Activated T-helper 2 cell treated with anti-CD3 and anti-CD28 coated beads, Interferon-gamma antibody, Interleukin-2, Interleukin-4, amounts not matched to agents 10 μg/mL and 5 μg/mL and 100 μg/mL, durations not matched to agents 14 hours and 24 hours and 36 hours (primary cell): ENCODE data around the gene TAMM41. TPM values are rescaled to one million over a fixed set of nuclear protein-coding genes. Genes with fewer than 3 reads are reported as not detected.

Experiments used
- DNase-seq: peaks from one replicate; pipeline ENCODE4 v3.0.0; 2021; ENCODE audit warnings: low spot score
- H3K27ac Mint-ChIP-seq: one replicate; pipeline ENCODE4 v1.8.0; 2021; ENCODE audit warnings: mixed read lengths
- H3K27me3 Mint-ChIP-seq: one replicate; pipeline ENCODE4 v1.8.0; 2021; ENCODE audit warnings: low read depth, mixed read lengths
- H3K36me3 Mint-ChIP-seq: one replicate; pipeline ENCODE4 v1.8.0; 2021; ENCODE audit warnings: low read depth, mixed read lengths
- H3K4me1 Mint-ChIP-seq: one replicate; pipeline ENCODE4 v1.8.0; 2021; ENCODE audit warnings: low read depth, mixed read lengths
- H3K4me3 Mint-ChIP-seq: one replicate; pipeline ENCODE4 v1.8.0; 2021; ENCODE audit warnings: low read depth, mild to moderate bottlenecking, moderate library complexity, mixed read lengths
- H3K9me3 Mint-ChIP-seq: one replicate; pipeline ENCODE4 v1.8.0; 2021; ENCODE audit warnings: mixed read lengths
- intact Hi-C: fragments of 100-400 bp; cut with micrococcal nuclease; formaldehyde crosslinking; loops from one replicate; pipeline ENCODE4 v1.15.1; 2023
- total RNA-seq: library from RNA; stranded (reverse); gene quantifications from 2 replicates; pipeline ENCODE4 v1.2.3, GENCODE V29; 2022

The TAMM41 gene
- total RNA-seq, 1 donor from 2014 or later = 30.6 TPM

- no peak overlapping the region for H3K27ac Mint-ChIP-seq
- H3K9me3 Mint-ChIP-seq = no peaks in the 10 kb centered on the region
- intact Hi-C loops = no loop called here
- no peak for DNase-seq
- peaks cover 65% of the 10 kb centered on the region for H3K36me3 Mint-ChIP-seq
- H3K27me3 Mint-ChIP-seq = no peaks in the 10 kb centered on the region
- no peak overlapping the region for H3K4me3 Mint-ChIP-seq
- no peaks in the 10 kb centered on the region for H3K4me1 Mint-ChIP-seq
These were observed 11.6 kb downstream of the TAMM41 start for GRCh38 chr3:11835028-11835639.

GRCh38 chr3:11832981-11833905 lies 13.4 kb downstream of the TAMM41 start:
- intact Hi-C loops = no loop called here
- Mint-ChIP-seq H3K4me3 (no peak overlapping the region), H3K9me3 (no peaks in the 10 kb centered on the region), H3K27ac (no peak overlapping the region), H3K36me3 (peaks cover 63% of the 10 kb centered on the region), H3K27me3 (no peaks in the 10 kb centered on the region), H3K4me1 (no peaks in the 10 kb centered on the region)
- no peak for DNase-seq

GRCh38 chr3:11829416-11829815 lies 17.3 kb downstream of the TAMM41 start:
- Mint-ChIP-seq H3K4me3 (no peak overlapping the region), H3K27me3 (no peaks in the 10 kb centered on the region), H3K36me3 (peaks cover 73% of the 10 kb centered on the region), H3K27ac (no peak overlapping the region), H3K9me3 (no peaks in the 10 kb centered on the region), H3K4me1 (peaks cover 7% of the 10 kb centered on the region)
- intact Hi-C loops = no loop called here
- no peak for DNase-seq

- H3K36me3 Mint-ChIP-seq = peaks cover 68% of the 10 kb centered on the region
- intact Hi-C loops = no loop called here
- H3K4me3 Mint-ChIP-seq = no peak overlapping the region
- H3K4me1 Mint-ChIP-seq = peaks cover 12% of the 10 kb centered on the region
- no peak overlapping the region for H3K27ac Mint-ChIP-seq
- H3K27me3 Mint-ChIP-seq = no peaks in the 10 kb centered on the region
- H3K9me3 Mint-ChIP-seq = no peaks in the 10 kb centered on the region
- no peak for DNase-seq
These were observed 19.9 kb downstream of the TAMM41 start for GRCh38 chr3:11826628-11827265.

GRCh38 chr3:11825301-11825700 lies 21.4 kb downstream of the TAMM41 start:
- Mint-ChIP-seq H3K4me3 (no peak overlapping the region), H3K27ac (no peak overlapping the region), H3K27me3 (no peaks in the 10 kb centered on the region), H3K36me3 (peaks cover 68% of the 10 kb centered on the region), H3K9me3 (no peaks in the 10 kb centered on the region), H3K4me1 (peaks cover 25% of the 10 kb centered on the region)
- intact Hi-C loops = no loop called here
- DNase-seq = no peak

- intact Hi-C loops = loop anchor here (2.0 to 5.0 kb wide), 2 partner anchors 56 to 103 kb away; no protein-coding TSS in a partner anchor
- Mint-ChIP-seq H3K4me1 (peaks cover 34% of the 10 kb centered on the region), H3K9me3 (no peaks in the 10 kb centered on the region), H3K27ac (peak overlapping the region; percentile 47), H3K36me3 (peaks cover 68% of the 10 kb centered on the region), H3K4me3 (peak overlapping the region; percentile 57), H3K27me3 (no peaks in the 10 kb centered on the region)
- DNase-seq = peak; percentile 15
These were observed 26.1 kb downstream of the TAMM41 start for GRCh38 chr3:11820531-11821041.

GRCh38 chr3:11819146-11819689 lies 27.5 kb downstream of the TAMM41 start:
- H3K36me3 Mint-ChIP-seq = peaks cover 69% of the 10 kb centered on the region
- no peaks in the 10 kb centered on the region for H3K9me3 Mint-ChIP-seq
- H3K4me1 Mint-ChIP-seq = peaks cover 32% of the 10 kb centered on the region

GRCh38 chr3:11818033-11818432 lies 28.7 kb downstream of the TAMM41 start:
- Mint-ChIP-seq H3K27me3 (no peaks in the 10 kb centered on the region), H3K36me3 (peaks cover 77% of the 10 kb centered on the region), H3K9me3 (no peaks in the 10 kb centered on the region), H3K4me3 (no peak overlapping the region), H3K4me1 (peaks cover 32% of the 10 kb centered on the region), H3K27ac (no peak overlapping the region)
- intact Hi-C loops = no loop called here
- DNase-seq = no peak

More at GRCh38 chr3:11819146-11819689, 27.5 kb downstream of the TAMM41 start:
- H3K27me3 Mint-ChIP-seq = no peaks in the 10 kb centered on the region
- no peak overlapping the region for H3K27ac Mint-ChIP-seq
- intact Hi-C loops = no loop called here
- no peak for DNase-seq
- H3K4me3 Mint-ChIP-seq = no peak overlapping the region

- Mint-ChIP-seq H3K4me3 (no peak overlapping the region), H3K27ac (no peak overlapping the region), H3K4me1 (peaks cover 19% of the 10 kb centered on the region), H3K36me3 (peaks cover 77% of the 10 kb centered on the region), H3K9me3 (no peaks in the 10 kb centered on the region), H3K27me3 (no peaks in the 10 kb centered on the region)
- no peak for DNase-seq
- intact Hi-C loops = no loop called here
These were observed 31.6 kb downstream of the TAMM41 start for GRCh38 chr3:11815111-11815510.

- H3K27me3 Mint-ChIP-seq = no peaks in the 10 kb centered on the region
- intact Hi-C loops = no loop called here
- no peak for DNase-seq
- peaks cover 17% of the 10 kb centered on the region for H3K4me1 Mint-ChIP-seq
- peaks cover 78% of the 10 kb centered on the region for H3K36me3 Mint-ChIP-seq
- H3K27ac Mint-ChIP-seq = peak overlapping the region; percentile 47
- H3K4me3 Mint-ChIP-seq = no peak overlapping the region
- H3K9me3 Mint-ChIP-seq = no peaks in the 10 kb centered on the region
These were observed 32.0 kb downstream of the TAMM41 start for GRCh38 chr3:11814663-11815062.

GRCh38 chr3:11810276-11810675 lies 36.4 kb downstream of the TAMM41 start:
- DNase-seq = no peak
- intact Hi-C loops = no loop called here
- no peak overlapping the region for H3K4me3 Mint-ChIP-seq
- no peaks in the 10 kb centered on the region for H3K9me3 Mint-ChIP-seq
- H3K36me3 Mint-ChIP-seq = peaks cover 84% of the 10 kb centered on the region
- peaks cover 32% of the 10 kb centered on the region for H3K4me1 Mint-ChIP-seq
- H3K27ac Mint-ChIP-seq = no peak overlapping the region
- H3K27me3 Mint-ChIP-seq = no peaks in the 10 kb centered on the region

GRCh38 chr3:11808231-11808630 lies 38.5 kb downstream of the TAMM41 start:
- H3K27ac Mint-ChIP-seq = peak overlapping the region; percentile 67
- no peak overlapping the region for H3K4me3 Mint-ChIP-seq
- H3K9me3 Mint-ChIP-seq = no peaks in the 10 kb centered on the region
- H3K27me3 Mint-ChIP-seq = no peaks in the 10 kb centered on the region
- H3K36me3 Mint-ChIP-seq = peaks cover 79% of the 10 kb centered on the region
- peaks cover 32% of the 10 kb centered on the region for H3K4me1 Mint-ChIP-seq
- DNase-seq = no peak
- intact Hi-C loops = loop anchor here (10.0 kb wide), 1 partner anchor 163 kb away; the partner anchor contains the start of gene VGLL4
